COLO668 (cell line): ENCODE data around the gene FRMD5.

Experiments used
- DNase-seq: peaks from one replicate; lab custom pipeline; 2025; ENCODE audit not compliant: unreplicated experiment; lab: John Stamatoyannopoulos, UW

Gene FRMD5

GRCh38 chr15:43931790-43932435, 263.2 kb downstream of the FRMD5 start:
- DNase-seq: no peak

- DNase-seq: no peak
These were observed 264.0 kb downstream of the FRMD5 start for GRCh38 chr15:43931119-43931518.

GRCh38 chr15:43930556-43930955, 264.5 kb downstream of the FRMD5 start:
- DNase-seq: no peak

- no peak for DNase-seq
These were observed 265.0 kb downstream of the FRMD5 start for GRCh38 chr15:43930079-43930478.

GRCh38 chr15:43928152-43928551, 266.9 kb downstream of the FRMD5 start:
- DNase-seq: no peak

GRCh38 chr15:43927203-43927602, 267.9 kb downstream of the FRMD5 start:
- DNase-seq: no peak

GRCh38 chr15:43923553-43923952, 271.5 kb downstream of the FRMD5 start:
- DNase-seq: no peak

- DNase-seq: no peak
These were observed 273.1 kb downstream of the FRMD5 start for GRCh38 chr15:43922021-43922420.

- DNase-seq: peak; percentile 30
These were observed 274.3 kb downstream of the FRMD5 start for GRCh38 chr15:43920815-43921214.

- no peak for DNase-seq
These were observed 274.8 kb downstream of the FRMD5 start for GRCh38 chr15:43920254-43920600.

- no peak for DNase-seq
These were observed 275.4 kb downstream of the FRMD5 start for GRCh38 chr15:43919540-43920253.

- DNase-seq: no peak
These were observed 276.4 kb downstream of the FRMD5 start for GRCh38 chr15:43918717-43919116.

- no peak for DNase-seq
These were observed 278.8 kb downstream of the FRMD5 start for GRCh38 chr15:43916326-43916660.

GRCh38 chr15:43915631-43916325, 279.3 kb downstream of the FRMD5 start:
- no peak for DNase-seq

GRCh38 chr15:43913941-43914340, 281.1 kb downstream of the FRMD5 start:
- DNase-seq: no peak

- no peak for DNase-seq
These were observed 281.9 kb downstream of the FRMD5 start for GRCh38 chr15:43913026-43913780.

GRCh38 chr15:43912208-43912607, 282.9 kb downstream of the FRMD5 start:
- no peak for DNase-seq

- no peak for DNase-seq
These were observed 283.8 kb downstream of the FRMD5 start for GRCh38 chr15:43911235-43911781.

GRCh38 chr15:43908516-43909050, 286.5 kb downstream of the FRMD5 start:
- no peak for DNase-seq

GRCh38 chr15:43905755-43906154, 289.3 kb downstream of the FRMD5 start:
- no peak for DNase-seq

- DNase-seq: peak; percentile 56
These were observed 291.2 kb downstream of the FRMD5 start for GRCh38 chr15:43903864-43904290.
